GM20000 (cell line): ENCODE results near the gene RIMS1.

Source experiments
- DNase-seq: peaks from one replicate; pipeline ENCODE4 v3.0.0; 2012; ENCODE audit warnings: low spot score
- TF ChIP-seq, protein P1 (sequence below): IDR thresholded peaks from 2 replicates; pipeline ENCODE4 v1.5.1; 2012; ENCODE audit warnings: mild to moderate bottlenecking, control low read depth; ENCODE audit errors: extremely low read depth, missing control alignments

Gene RIMS1

DNA sequence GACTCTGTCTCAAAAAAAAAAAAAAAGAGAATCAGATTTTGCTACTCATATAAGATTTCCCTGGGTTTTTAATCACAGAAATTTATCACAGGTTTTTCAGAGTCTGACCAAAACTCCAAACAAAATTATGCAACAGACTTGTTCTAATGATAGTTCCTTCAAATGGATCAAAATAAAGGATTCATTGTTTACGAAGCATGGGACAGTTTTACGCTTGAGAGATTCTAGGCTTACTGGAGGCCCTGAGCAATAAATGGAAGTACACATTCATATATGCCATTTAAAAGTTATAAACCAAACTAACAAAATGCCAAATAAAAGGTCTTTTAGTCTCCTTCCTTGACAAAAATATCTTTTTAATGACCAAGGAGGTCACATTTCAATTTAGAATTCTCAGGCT is 490.4 kb downstream of the RIMS1 start:
- TF ChIP-seq, protein P1, sequence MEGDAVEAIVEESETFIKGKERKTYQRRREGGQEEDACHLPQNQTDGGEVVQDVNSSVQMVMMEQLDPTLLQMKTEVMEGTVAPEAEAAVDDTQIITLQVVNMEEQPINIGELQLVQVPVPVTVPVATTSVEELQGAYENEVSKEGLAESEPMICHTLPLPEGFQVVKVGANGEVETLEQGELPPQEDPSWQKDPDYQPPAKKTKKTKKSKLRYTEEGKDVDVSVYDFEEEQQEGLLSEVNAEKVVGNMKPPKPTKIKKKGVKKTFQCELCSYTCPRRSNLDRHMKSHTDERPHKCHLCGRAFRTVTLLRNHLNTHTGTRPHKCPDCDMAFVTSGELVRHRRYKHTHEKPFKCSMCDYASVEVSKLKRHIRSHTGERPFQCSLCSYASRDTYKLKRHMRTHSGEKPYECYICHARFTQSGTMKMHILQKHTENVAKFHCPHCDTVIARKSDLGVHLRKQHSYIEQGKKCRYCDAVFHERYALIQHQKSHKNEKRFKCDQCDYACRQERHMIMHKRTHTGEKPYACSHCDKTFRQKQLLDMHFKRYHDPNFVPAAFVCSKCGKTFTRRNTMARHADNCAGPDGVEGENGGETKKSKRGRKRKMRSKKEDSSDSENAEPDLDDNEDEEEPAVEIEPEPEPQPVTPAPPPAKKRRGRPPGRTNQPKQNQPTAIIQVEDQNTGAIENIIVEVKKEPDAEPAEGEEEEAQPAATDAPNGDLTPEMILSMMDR: no peak
- no peak for DNase-seq

DNA sequence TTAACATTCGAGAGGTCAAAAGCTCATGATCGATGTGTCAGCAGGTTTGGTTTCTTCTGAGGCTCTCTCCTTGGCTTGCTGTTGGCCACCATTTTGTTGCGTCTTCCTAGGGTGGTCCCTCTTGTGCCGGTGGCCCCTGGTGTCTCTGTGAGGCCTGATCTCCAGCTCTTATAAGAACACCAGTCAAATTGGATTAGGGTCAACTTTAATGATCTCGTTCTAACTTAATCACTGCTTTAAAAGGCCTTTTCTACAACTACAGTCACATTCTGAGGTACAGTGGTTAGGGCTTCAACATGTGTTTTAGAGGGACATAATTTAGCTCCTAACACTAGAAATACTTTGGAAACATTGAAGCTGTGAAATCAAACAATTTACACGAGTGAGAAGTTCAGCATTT is 494.7 kb downstream of the RIMS1 start:
- TF ChIP-seq, protein P1: no peak
- DNase-seq: no peak

GRCh38 chr6:72382602-72383529 is 496.5 kb downstream of the RIMS1 start:
- TF ChIP-seq, protein P1: no peak
- DNase-seq: peak; percentile 51

DNA sequence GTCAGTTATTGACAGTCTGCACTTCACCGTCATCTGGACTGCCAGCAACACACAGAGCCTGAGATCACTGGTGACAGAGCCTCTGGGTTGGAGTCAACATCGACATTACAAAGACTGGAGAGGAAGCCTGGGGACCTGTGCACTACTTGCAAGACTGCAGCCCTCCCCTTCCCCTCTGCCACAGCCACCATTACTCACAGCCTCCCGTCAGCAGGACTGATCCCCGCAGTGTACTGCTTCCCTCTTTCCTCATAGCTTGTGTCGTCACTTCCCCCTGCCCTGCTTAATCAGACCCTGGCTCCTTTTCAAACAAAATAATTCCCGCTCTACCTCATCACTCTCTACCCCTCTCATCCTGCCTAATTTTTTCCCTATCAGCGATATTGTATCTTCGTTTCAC is 500.0 kb downstream of the RIMS1 start:
- TF ChIP-seq, protein P1: no peak
- no peak for DNase-seq

- TF ChIP-seq, protein P1: no peak
- no peak for DNase-seq
Observed at GRCh38 chr6:72389698-72390097, 503.3 kb downstream of the RIMS1 start.

- DNase-seq: no peak
Observed at GRCh38 chr6:72390548-72390947, 504.2 kb downstream of the RIMS1 start.

DNA sequence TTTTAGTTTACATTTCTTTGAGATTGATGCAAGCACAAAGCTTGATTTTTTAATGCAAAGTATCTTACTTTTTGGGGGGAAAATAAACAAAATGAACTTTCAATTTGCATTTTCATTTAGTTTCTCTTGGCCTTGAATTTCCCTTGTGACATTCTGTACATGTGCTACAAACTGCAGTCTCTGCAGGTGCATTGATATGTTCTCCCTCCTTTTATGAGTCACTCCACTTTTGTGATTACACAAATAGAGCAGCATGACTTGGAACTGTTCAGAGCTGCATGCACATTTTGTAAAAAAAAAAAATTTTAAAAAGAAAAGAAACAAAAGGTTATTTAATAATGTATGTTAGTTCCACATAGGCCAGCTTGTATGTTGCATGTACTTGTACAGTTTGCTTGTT is 515.5 kb downstream of the RIMS1 start:
- TF ChIP-seq, protein P1: no peak
- DNase-seq: no peak

More at GRCh38 chr6:72390548-72390947, 504.2 kb downstream of the RIMS1 start:
- TF ChIP-seq, protein P1: no peak
